WERI-Rb-1 (cell line): ENCODE measurements around the gene SOX5.
A peak's percentile ranks its signal among the peaks of the same experiment; 100 is the strongest.

Experiments
- DNase-seq: peaks from one replicate; pipeline ENCODE4 v3.0.0-alpha.2; 2020
- H3K27ac ChIP-seq: fragments of 250-450 bp; sonication (Bioruptor Pico); 2 replicates; pipeline ENCODE4 v1.5.1; 2020; ENCODE audit warnings: mild to moderate bottlenecking, moderate library complexity
- H3K27me3 ChIP-seq: fragments of 250-450 bp; sonication (Bioruptor Pico); 2 replicates; pipeline ENCODE4 v1.5.1; 2021; ENCODE audit warnings: mild to moderate bottlenecking, low read depth, moderate library complexity; ENCODE audit not compliant: insufficient read depth, severe bottlenecking
- H3K36me3 ChIP-seq: fragments of 250-450 bp; sonication (Bioruptor Pico); 2 replicates; pipeline ENCODE4 v1.5.1; 2020; ENCODE audit warnings: mild to moderate bottlenecking, moderate library complexity
- H3K4me3 ChIP-seq: 2 replicates; pipeline ENCODE4 v1.5.1; 2011; ENCODE audit warnings: low read depth, mild to moderate bottlenecking, control low read depth, low read length
- H3K9me3 ChIP-seq: fragments of 250-450 bp; sonication (Bioruptor Pico); 2 replicates; pipeline ENCODE4 v1.5.1; 2021; ENCODE audit warnings: mild to moderate bottlenecking, moderate library complexity; ENCODE audit not compliant: severe bottlenecking
- TF ChIP-seq, protein P1 (sequence below): IDR thresholded peaks from 2 replicates; pipeline ENCODE4 v1.5.1; 2011; ENCODE audit warnings: low read depth, mild to moderate bottlenecking, control low read depth, inconsistent platforms, low read length

SOX5 gene

DNA sequence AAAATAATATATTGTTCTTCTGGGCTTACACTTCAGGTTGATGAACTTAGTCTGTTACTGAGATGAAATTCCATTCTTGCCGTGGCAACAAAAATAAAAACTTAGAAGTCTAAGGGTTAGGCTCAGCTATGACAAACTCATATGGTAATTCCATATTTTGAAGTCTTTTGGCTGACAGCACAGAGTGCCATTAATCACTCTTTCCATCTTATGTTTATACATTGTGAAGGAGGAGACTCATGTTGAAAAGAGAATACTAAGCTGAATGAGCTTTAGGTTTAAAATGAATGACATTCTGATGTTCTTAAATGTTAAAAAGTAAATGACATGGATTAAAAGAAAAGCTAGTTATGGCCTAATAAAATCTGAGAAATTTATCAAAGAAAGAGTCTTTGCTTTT, 291.9 kb downstream of the SOX5 start:
- Histone ChIP-seq H3K36me3 (no peaks in the 10 kb centered on the region), H3K4me3 (no peak overlapping the region), H3K9me3 (no peaks in the 10 kb centered on the region), H3K27me3 (no peaks in the 10 kb centered on the region), H3K27ac (no peak overlapping the region)
- TF ChIP-seq, protein P1, sequence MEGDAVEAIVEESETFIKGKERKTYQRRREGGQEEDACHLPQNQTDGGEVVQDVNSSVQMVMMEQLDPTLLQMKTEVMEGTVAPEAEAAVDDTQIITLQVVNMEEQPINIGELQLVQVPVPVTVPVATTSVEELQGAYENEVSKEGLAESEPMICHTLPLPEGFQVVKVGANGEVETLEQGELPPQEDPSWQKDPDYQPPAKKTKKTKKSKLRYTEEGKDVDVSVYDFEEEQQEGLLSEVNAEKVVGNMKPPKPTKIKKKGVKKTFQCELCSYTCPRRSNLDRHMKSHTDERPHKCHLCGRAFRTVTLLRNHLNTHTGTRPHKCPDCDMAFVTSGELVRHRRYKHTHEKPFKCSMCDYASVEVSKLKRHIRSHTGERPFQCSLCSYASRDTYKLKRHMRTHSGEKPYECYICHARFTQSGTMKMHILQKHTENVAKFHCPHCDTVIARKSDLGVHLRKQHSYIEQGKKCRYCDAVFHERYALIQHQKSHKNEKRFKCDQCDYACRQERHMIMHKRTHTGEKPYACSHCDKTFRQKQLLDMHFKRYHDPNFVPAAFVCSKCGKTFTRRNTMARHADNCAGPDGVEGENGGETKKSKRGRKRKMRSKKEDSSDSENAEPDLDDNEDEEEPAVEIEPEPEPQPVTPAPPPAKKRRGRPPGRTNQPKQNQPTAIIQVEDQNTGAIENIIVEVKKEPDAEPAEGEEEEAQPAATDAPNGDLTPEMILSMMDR: no peak
- no peak for DNase-seq

DNA sequence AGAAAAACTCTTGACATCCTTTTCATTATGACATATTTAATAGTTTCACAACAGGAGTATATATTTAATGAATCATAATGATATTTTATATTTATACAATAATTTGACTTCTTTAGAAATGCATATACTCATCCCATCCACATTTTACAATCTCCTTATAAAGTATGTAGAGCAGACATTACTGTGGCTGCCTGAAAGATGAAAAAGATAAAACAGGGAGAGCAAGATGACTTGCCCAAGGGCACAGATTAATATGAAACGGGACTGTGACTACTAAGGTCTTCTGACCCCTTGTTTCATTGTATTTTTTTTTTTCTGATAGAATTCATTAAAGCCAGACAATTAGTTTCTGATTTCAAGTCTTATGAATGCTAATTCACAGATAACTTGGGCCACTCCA, 293.6 kb downstream of the SOX5 start:
- no peak overlapping the region for H3K27ac ChIP-seq
- no peak overlapping the region for H3K4me3 ChIP-seq
- no peaks in the 10 kb centered on the region for H3K9me3 ChIP-seq
- no peak for DNase-seq
- no peaks in the 10 kb centered on the region for H3K27me3 ChIP-seq
- H3K36me3 ChIP-seq: no peaks in the 10 kb centered on the region
- TF ChIP-seq, protein P1: no peak

DNA sequence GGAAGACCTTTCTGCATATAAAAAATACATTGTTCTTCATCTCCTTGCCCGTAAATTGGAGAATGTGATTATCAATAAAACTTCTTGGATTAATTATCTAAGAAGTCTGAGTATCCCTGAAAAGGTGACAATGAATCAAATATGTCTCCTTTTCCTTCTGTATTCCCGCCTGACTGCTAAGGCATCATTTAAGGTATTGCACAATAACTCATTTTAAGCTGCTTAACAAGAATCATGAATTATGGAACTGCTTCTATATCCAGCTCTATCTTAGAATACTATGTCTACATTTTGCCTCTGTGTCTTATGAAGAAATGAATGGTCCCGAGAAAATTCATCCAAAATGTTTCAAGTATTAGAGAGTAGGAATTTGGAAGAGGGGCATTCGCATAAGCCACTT, 294.4 kb downstream of the SOX5 start:
- no peak overlapping the region for H3K27ac ChIP-seq
- no peaks in the 10 kb centered on the region for H3K9me3 ChIP-seq
- TF ChIP-seq, protein P1: no peak
- DNase-seq: no peak
- no peaks in the 10 kb centered on the region for H3K27me3 ChIP-seq
- no peaks in the 10 kb centered on the region for H3K36me3 ChIP-seq
- no peak overlapping the region for H3K4me3 ChIP-seq

DNA sequence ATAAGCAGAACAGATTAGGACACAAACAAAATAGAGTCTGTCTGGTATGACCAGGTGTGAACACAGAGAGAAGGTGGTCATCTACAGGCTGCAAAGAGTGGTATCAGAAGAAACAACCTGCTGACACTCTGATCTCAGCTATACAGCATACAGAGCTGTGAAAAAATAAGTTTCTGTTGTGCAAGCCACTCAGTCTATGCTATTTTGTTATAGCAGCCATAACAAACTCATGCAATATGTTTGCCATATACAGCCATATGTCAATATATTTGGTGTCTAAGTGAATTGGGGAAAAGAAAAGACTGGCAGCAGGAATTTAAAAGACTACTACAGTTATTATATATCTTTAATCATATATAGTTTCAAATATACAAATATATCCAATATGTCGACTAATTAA, 300.9 kb downstream of the SOX5 start:
- no peak overlapping the region for H3K4me3 ChIP-seq
- no peak overlapping the region for H3K27ac ChIP-seq
- no peaks in the 10 kb centered on the region for H3K9me3 ChIP-seq
- TF ChIP-seq, protein P1: no peak
- H3K36me3 ChIP-seq: no peaks in the 10 kb centered on the region
- DNase-seq: no peak
- no peaks in the 10 kb centered on the region for H3K27me3 ChIP-seq

DNA sequence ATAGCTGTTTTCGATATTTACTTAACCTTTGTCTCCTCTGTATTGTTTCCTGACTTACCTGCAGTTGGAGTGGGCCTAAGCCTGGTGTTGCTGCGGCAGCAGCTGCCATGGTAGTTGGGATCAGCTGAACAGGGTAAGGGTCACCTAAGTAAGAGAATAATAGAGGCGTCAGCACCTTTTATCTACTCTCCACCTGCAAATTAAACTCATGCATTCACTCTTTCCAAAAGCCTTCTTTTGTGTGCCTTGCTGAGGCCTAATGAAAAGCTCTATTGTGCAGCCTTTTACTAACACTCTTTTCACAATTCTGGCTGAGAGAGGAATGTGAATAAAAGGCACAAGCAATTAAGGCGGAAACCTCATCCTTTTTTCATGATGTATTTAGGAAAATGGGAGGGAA, 308.7 kb downstream of the SOX5 start:
- H3K4me3 ChIP-seq: no peak overlapping the region
- H3K27me3 ChIP-seq: no peaks in the 10 kb centered on the region
- H3K36me3 ChIP-seq: no peaks in the 10 kb centered on the region
- no peaks in the 10 kb centered on the region for H3K9me3 ChIP-seq
- TF ChIP-seq, protein P1: no peak
- peak; percentile 10 for DNase-seq
- peak overlapping the region; percentile 30 for H3K27ac ChIP-seq

DNA sequence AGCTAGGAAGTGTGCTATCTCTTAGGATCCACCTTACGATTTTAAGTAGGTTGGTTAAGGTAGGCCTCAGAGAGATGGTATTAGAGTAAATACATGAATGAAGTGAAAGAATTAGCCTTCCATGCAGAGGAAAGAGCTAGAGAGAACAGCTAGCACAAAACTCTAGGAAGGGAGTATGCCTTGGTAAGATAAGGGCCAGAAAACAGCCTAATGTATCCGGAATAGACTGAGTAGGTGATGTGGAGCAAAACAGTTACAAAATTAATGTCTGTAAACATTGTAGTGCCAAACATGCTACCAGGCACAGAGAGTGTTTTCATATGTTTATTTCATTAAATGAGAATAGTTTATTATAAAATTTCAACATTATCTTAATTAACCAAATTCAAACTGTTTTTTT, 315.1 kb downstream of the SOX5 start:
- Histone ChIP-seq H3K4me3 (no peak overlapping the region), H3K27me3 (no peaks in the 10 kb centered on the region), H3K36me3 (no peaks in the 10 kb centered on the region), H3K27ac (no peak overlapping the region), H3K9me3 (no peaks in the 10 kb centered on the region)
- TF ChIP-seq, protein P1: no peak
- DNase-seq: no peak
